ENCODE data around the gene ADAP1. TPM values are rescaled to one million over a fixed set of nuclear protein-coding genes. Genes with fewer than 3 reads are reported as not detected.
A peak's percentile ranks its signal among the peaks of the same experiment; 100 is the strongest.

ADAP1 gene
- total RNA-seq, 1 experiment from 2014 or later = 31.2 TPM

- DNase-seq (peak; percentile 85), ATAC-seq (peak; percentile 81)
- BruUV-seq (replicated peaks) = no TSS peak
- Histone ChIP-seq H2AFZ (ENCODE audit: low read length) (peak overlapping the region; percentile 61), H3K4me2 (ENCODE audit: low read length) (peak overlapping the region; percentile 57), H3K27ac (ENCODE audit: low read length) (peak overlapping the region; percentile 63), H3K36me3 (ENCODE audit: low read depth, low read length) (no peaks in the 10 kb centered on the region), H3K9me3 (ENCODE audit: low read length) (no peaks in the 10 kb centered on the region), H3K79me2 (ENCODE audit: low read length) (no peaks in the 10 kb centered on the region), H3K27me3 (ENCODE audit: low read length) (no peaks in the 10 kb centered on the region), H3K4me3 (ENCODE audit: low read length) (no peak overlapping the region; the same call in 1 of the 2 replicates), H3K9ac (ENCODE audit: low read length) (peak overlapping the region; percentile 27), H3K9me2 (replicated peaks; ENCODE audit: low read length) (no peaks in the 10 kb centered on the region), H3K4me1 (ENCODE audit: insufficient read depth, low read length) (peaks cover 12% of the 10 kb centered on the region), H4K20me1 (ENCODE audit: low read length) (no peaks in the 10 kb centered on the region), H3F3A (ENCODE audit: low read length, unreplicated experiment) (no peaks in the 10 kb centered on the region)
- intact Hi-C loops (cut with micrococcal nuclease) = loop anchor here (1.0 kb wide), 1 partner anchor 35 kb away; no protein-coding TSS in a partner anchor
- CTCF ChIA-PET = interaction anchor here (0.6 kb wide), 1 partner anchor 9 kb away, joined by 3 read pairs; no protein-coding TSS in a partner anchor
- POLR2A ChIA-PET (ENCODE audit: unreplicated experiment) = interaction anchor here (0.7 kb wide), 1 partner anchor 9 kb away, joined by 6 read pairs; no protein-coding TSS in a partner anchor
- TF ChIP-seq EZH2 (IDR thresholded peaks at IDR 0.05; ENCODE audit: low read length, unreplicated experiment) (no peak), CTCF (conservative IDR thresholded peaks at IDR 0.05; ENCODE audit: low read depth, low read length) (peak; percentile 55)
Observed at GRCh38 chr7:913736-914520, 40.6 kb downstream of the ADAP1 start.

- no peak for TF ChIP-seq CTCF (conservative IDR thresholded peaks at IDR 0.05; ENCODE audit: low read depth, low read length)
- no peak for TF ChIP-seq EZH2 (IDR thresholded peaks at IDR 0.05; ENCODE audit: low read length, unreplicated experiment)
- no peak for TF ChIP-seq EZH2phosphoT487 (IDR thresholded peaks at IDR 0.05; ENCODE audit: borderline replicate concordance, low read length)
- Histone ChIP-seq H4K20me1 (ENCODE audit: low read length) (no peaks in the 10 kb centered on the region), H3K36me3 (ENCODE audit: low read depth, low read length) (no peaks in the 10 kb centered on the region), H3K79me2 (ENCODE audit: low read length) (no peaks in the 10 kb centered on the region), H3K9me2 (replicated peaks; ENCODE audit: low read length) (no peaks in the 10 kb centered on the region), H3K27me3 (ENCODE audit: low read length) (no peaks in the 10 kb centered on the region), H3K4me2 (ENCODE audit: low read length) (no peak overlapping the region), H3F3A (ENCODE audit: low read length, unreplicated experiment) (no peaks in the 10 kb centered on the region), H3K4me3 (ENCODE audit: low read length) (no peak overlapping the region), H3K9me3 (ENCODE audit: low read length) (no peaks in the 10 kb centered on the region), H3K9ac (ENCODE audit: low read length) (no peak overlapping the region), H3K27ac (ENCODE audit: low read length) (no peak overlapping the region), H2AFZ (ENCODE audit: low read length) (no peak overlapping the region), H3K4me1 (ENCODE audit: insufficient read depth, low read length) (peaks cover 12% of the 10 kb centered on the region)
- DNase-seq (no peak), ATAC-seq (no peak)
- intact Hi-C loops (cut with micrococcal nuclease) = no loop called here
- ChIA-PET POLR2A (ENCODE audit: unreplicated experiment) (no interaction called here), CTCF (no interaction called here)
- no TSS peak for BruUV-seq (replicated peaks)
Observed at GRCh38 chr7:911791-912480, 42.5 kb downstream of the ADAP1 start.

All from PC-3 (cell line).